Measurements from ENCODE around the gene MCTP2. TPM values are rescaled to one million over a fixed set of nuclear protein-coding genes. Genes with fewer than 3 reads are reported as not detected.

Gene MCTP2
- total RNA-seq, 1 experiment from 2014 or later, result 0.19 TPM

DNA sequence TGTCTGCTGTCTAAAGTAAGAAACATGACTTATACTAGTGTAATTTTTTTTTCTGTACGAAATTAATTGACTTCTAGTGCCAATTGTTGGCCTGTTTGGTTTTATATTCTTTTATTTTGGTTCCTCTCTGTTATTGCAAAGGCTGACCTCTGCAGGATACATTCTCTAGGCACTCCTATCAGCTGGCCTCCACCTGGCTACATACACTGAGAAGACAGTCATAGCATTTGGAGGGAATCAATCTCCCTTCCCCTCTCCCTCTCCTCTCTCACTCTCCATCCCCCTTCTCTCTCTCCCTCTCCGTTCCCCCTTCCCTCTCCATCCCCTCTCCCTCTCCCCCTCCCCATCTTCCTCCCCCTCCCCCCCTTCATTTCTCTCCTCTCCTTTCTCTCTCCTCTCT is 116.7 kb downstream of the MCTP2 start:
- Histone ChIP-seq H3K27me3 (replicated peaks; ENCODE audit: insufficient read depth, low read depth, low read length, poor library complexity) (no peaks in the 10 kb centered on the region), H3K4me3 (ENCODE audit: low read depth, low read length, poor library complexity, severe bottlenecking) (no peak overlapping the region), H3K36me3 (ENCODE audit: insufficient read depth, low read length, poor library complexity, severe bottlenecking) (no peaks in the 10 kb centered on the region), H3K4me1 (ENCODE audit: insufficient read depth, low read length, poor library complexity, severe bottlenecking) (no peaks in the 10 kb centered on the region), H3K27ac (ENCODE audit: low read depth, low read length, poor library complexity, severe bottlenecking) (no peak overlapping the region), H3K9me3 (ENCODE audit: low read depth, low read length, poor library complexity, severe bottlenecking) (no peaks in the 10 kb centered on the region)
- POLR2A ChIA-PET (ENCODE audit: low non-redundant PET), result no interaction called here
- intact Hi-C loops (cut with micrococcal nuclease; ENCODE audit: unreplicated experiment), result no loop called here
- DNase-seq (ENCODE audit: low spot score), result no peak
- BruUV-seq (replicated peaks), result no TSS peak
- TF ChIP-seq, protein P1, sequence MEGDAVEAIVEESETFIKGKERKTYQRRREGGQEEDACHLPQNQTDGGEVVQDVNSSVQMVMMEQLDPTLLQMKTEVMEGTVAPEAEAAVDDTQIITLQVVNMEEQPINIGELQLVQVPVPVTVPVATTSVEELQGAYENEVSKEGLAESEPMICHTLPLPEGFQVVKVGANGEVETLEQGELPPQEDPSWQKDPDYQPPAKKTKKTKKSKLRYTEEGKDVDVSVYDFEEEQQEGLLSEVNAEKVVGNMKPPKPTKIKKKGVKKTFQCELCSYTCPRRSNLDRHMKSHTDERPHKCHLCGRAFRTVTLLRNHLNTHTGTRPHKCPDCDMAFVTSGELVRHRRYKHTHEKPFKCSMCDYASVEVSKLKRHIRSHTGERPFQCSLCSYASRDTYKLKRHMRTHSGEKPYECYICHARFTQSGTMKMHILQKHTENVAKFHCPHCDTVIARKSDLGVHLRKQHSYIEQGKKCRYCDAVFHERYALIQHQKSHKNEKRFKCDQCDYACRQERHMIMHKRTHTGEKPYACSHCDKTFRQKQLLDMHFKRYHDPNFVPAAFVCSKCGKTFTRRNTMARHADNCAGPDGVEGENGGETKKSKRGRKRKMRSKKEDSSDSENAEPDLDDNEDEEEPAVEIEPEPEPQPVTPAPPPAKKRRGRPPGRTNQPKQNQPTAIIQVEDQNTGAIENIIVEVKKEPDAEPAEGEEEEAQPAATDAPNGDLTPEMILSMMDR (conservative IDR thresholded peaks at IDR 0.05; ENCODE audit: low read depth, low read length), result no peak
- no peak for TF ChIP-seq EZH2 (IDR thresholded peaks at IDR 0.05; ENCODE audit: borderline replicate concordance, low read depth, low read length, poor library complexity, severe bottlenecking)
- CTCF ChIA-PET, result no interaction called here

DNA sequence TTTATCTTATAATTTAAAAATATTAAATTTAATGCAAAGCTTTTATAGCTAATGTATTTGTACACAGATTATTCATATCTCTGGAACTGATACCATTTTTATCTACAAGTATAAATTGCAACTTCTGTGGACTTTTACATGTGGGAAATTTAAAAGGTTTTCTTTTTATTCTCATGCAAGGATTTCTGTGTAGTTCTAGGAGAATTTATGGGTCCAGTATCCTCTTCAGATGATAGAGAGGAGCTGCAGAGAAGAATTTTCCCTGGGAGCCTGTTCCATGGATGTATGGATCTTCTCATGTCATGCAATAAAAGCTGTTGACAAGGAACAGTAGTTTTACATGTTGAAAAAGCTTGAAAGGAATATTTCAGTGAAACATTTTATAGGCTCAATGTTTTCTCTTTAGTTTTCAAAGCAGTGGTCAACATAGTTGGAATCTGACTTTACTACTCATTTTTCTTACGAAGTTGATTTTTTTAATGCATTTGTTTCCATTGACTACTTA is 119.7 kb downstream of the MCTP2 start:
- no peaks in the 10 kb centered on the region for H3K9me3 ChIP-seq (ENCODE audit: low read depth, low read length, poor library complexity, severe bottlenecking)
- intact Hi-C loops (cut with micrococcal nuclease; ENCODE audit: unreplicated experiment), result no loop called here
- DNase-seq (ENCODE audit: low spot score), result no peak
- ChIA-PET CTCF (no interaction called here), POLR2A (ENCODE audit: low non-redundant PET) (no interaction called here)
- no peak for TF ChIP-seq EZH2 (IDR thresholded peaks at IDR 0.05; ENCODE audit: borderline replicate concordance, low read depth, low read length, poor library complexity, severe bottlenecking)
- TF ChIP-seq, protein P1 (conservative IDR thresholded peaks at IDR 0.05; ENCODE audit: low read depth, low read length), result no peak
- no peak overlapping the region for H3K27ac ChIP-seq (ENCODE audit: low read depth, low read length, poor library complexity, severe bottlenecking)
- BruUV-seq (replicated peaks), result no TSS peak
- no peaks in the 10 kb centered on the region for H3K36me3 ChIP-seq (ENCODE audit: insufficient read depth, low read length, poor library complexity, severe bottlenecking)
- H3K27me3 ChIP-seq (replicated peaks; ENCODE audit: insufficient read depth, low read depth, low read length, poor library complexity), result no peaks in the 10 kb centered on the region
- H3K4me3 ChIP-seq (ENCODE audit: low read depth, low read length, poor library complexity, severe bottlenecking), result no peak overlapping the region
- H3K4me1 ChIP-seq (ENCODE audit: insufficient read depth, low read length, poor library complexity, severe bottlenecking), result no peaks in the 10 kb centered on the region

- no peaks in the 10 kb centered on the region for H3K9me3 ChIP-seq (ENCODE audit: low read depth, low read length, poor library complexity, severe bottlenecking)
- no peaks in the 10 kb centered on the region for H3K4me1 ChIP-seq (ENCODE audit: insufficient read depth, low read length, poor library complexity, severe bottlenecking)
- no peak for DNase-seq (ENCODE audit: low spot score)
- TF ChIP-seq, protein P1 (conservative IDR thresholded peaks at IDR 0.05; ENCODE audit: low read depth, low read length), result no peak
- TF ChIP-seq EZH2 (IDR thresholded peaks at IDR 0.05; ENCODE audit: borderline replicate concordance, low read depth, low read length, poor library complexity, severe bottlenecking), result no peak
- no peaks in the 10 kb centered on the region for H3K27me3 ChIP-seq (replicated peaks; ENCODE audit: insufficient read depth, low read depth, low read length, poor library complexity)
- ChIA-PET CTCF (no interaction called here), POLR2A (ENCODE audit: low non-redundant PET) (no interaction called here)
- BruUV-seq (replicated peaks), result no TSS peak
- no peak overlapping the region for H3K27ac ChIP-seq (ENCODE audit: low read depth, low read length, poor library complexity, severe bottlenecking)
- intact Hi-C loops (cut with micrococcal nuclease; ENCODE audit: unreplicated experiment), result no loop called here
- no peaks in the 10 kb centered on the region for H3K36me3 ChIP-seq (ENCODE audit: insufficient read depth, low read length, poor library complexity, severe bottlenecking)
- H3K4me3 ChIP-seq (ENCODE audit: low read depth, low read length, poor library complexity, severe bottlenecking), result no peak overlapping the region
These were observed 121.5 kb downstream of the MCTP2 start for GRCh38 chr15:94352636-94353487.
